Neural cell (in vitro differentiated cells): ENCODE results near the gene ENPP1.

Source experiments
- EP300 ChIP-seq: fragments of 450-650 bp; conservative IDR thresholded peaks from 2 replicates; pipeline ENCODE4 v1.6.1; 2014; ENCODE audit warnings: antibody characterized with exemption, mild to moderate bottlenecking, moderate library complexity; ENCODE audit not compliant: poor library complexity, severe bottlenecking
- EZH2 ChIP-seq: fragments of 200-600, 300-800 bp; shearing (Covaris generic), sonication (generic); IDR thresholded peaks from 2 replicates; pipeline ENCODE4 v1.6.1; 2014; ENCODE audit warnings: antibody characterized with exemption, low read length, borderline replicate concordance, mild to moderate bottlenecking; ENCODE audit not compliant: insufficient read depth, poor library complexity, severe bottlenecking
- MXI1 ChIP-seq: fragments of 450-650 bp; conservative IDR thresholded peaks from 2 replicates; pipeline ENCODE4 v1.6.1; 2014; ENCODE audit warnings: antibody characterized with exemption, mild to moderate bottlenecking; ENCODE audit not compliant: poor library complexity, severe bottlenecking
- POLR2AphosphoS5 ChIP-seq: IDR thresholded peaks from 2 replicates; pipeline ENCODE4 v1.6.1; 2012
- RAD21 ChIP-seq: fragments of 450-650 bp; conservative IDR thresholded peaks from 2 replicates; pipeline ENCODE4 v1.6.1; 2014; ENCODE audit warnings: antibody characterized with exemption, mild to moderate bottlenecking, moderate library complexity
- REST ChIP-seq: IDR thresholded peaks from 2 replicates; pipeline ENCODE4 v1.6.1; 2012; ENCODE audit warnings: borderline replicate concordance
- SMC3 ChIP-seq: fragments of 450-650 bp; conservative IDR thresholded peaks from 2 replicates; pipeline ENCODE4 v1.6.1; 2014; ENCODE audit warnings: antibody characterized with exemption, mild to moderate bottlenecking, moderate library complexity; ENCODE audit not compliant: poor library complexity
- TF ChIP-seq, protein P1 (sequence below): fragments of 450-650 bp; IDR thresholded peaks from 2 replicates; pipeline ENCODE4 v1.5.1; 2014; ENCODE audit warnings: antibody characterized with exemption, mild to moderate bottlenecking, moderate library complexity; ENCODE audit not compliant: poor library complexity, severe bottlenecking

DNA sequence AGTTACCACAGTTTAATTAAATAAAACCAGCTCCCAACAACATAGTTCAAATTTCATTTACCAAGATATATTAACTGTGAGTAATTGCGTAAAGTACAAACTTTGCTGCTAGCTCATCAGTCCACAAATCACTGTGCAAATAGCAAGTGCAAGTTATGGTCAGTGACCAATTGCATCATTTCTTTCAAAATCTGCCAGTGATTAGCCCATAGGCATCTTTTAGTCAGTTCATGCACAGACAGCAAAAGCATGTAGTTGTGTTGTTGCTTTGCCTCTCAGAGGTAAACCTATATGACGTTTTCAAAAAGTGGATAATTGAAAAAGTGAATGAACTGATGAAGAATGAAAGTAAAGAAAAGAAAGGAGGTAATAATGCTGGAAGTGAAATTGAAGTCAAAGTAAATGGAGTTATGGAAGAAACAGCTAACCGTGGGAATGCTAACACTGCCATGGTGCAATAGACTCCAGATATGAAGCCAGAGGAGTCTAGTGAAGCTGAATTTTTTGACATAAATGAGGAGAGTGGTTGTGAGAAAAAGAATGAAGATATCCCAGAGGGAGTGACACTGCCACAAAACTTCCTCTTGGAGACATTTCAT lies 36.5 kb downstream of the ENPP1 start:
- TF ChIP-seq EZH2, result no peak
- TF ChIP-seq, protein P1, sequence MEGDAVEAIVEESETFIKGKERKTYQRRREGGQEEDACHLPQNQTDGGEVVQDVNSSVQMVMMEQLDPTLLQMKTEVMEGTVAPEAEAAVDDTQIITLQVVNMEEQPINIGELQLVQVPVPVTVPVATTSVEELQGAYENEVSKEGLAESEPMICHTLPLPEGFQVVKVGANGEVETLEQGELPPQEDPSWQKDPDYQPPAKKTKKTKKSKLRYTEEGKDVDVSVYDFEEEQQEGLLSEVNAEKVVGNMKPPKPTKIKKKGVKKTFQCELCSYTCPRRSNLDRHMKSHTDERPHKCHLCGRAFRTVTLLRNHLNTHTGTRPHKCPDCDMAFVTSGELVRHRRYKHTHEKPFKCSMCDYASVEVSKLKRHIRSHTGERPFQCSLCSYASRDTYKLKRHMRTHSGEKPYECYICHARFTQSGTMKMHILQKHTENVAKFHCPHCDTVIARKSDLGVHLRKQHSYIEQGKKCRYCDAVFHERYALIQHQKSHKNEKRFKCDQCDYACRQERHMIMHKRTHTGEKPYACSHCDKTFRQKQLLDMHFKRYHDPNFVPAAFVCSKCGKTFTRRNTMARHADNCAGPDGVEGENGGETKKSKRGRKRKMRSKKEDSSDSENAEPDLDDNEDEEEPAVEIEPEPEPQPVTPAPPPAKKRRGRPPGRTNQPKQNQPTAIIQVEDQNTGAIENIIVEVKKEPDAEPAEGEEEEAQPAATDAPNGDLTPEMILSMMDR, result no peak
- no peak for TF ChIP-seq MXI1
- TF ChIP-seq EP300, result no peak
- no peak for TF ChIP-seq SMC3
- no peak for TF ChIP-seq REST
- no peak for TF ChIP-seq POLR2AphosphoS5
- no peak for TF ChIP-seq RAD21
